Lower leg skin (tissue), 4 donors: ENCODE results near the gene DMAP1. TPM values are rescaled to one million over a fixed set of nuclear protein-coding genes. Genes with fewer than 3 reads are reported as not detected.

ENCODE experiments used
- DNase-seq, 2 donors: peaks; one replicate each; pipeline ENCODE4 v3.0.0-alpha.2; 2019; ENCODE audit warnings: low spot score in 2 of 2
- H3K4me3 ChIP-seq: fragments of 200-600 bp; sonication (generic); 2 replicates; pipeline ENCODE4 v1.5.1; 2017; ENCODE audit warnings: mild to moderate bottlenecking, low read depth; ENCODE audit not compliant: poor library complexity, severe bottlenecking
- CTCF ChIP-seq, 3 donors: fragments of 450-650 bp; IDR thresholded peaks; one replicate each; pipeline ENCODE4 v1.5.1; 2016; ENCODE audit warnings: antibody characterized with exemption in 3 of 3, mild to moderate bottlenecking in 3 of 3, moderate library complexity in 2 of 3
- POLR2A ChIP-seq, 2 donors: fragments of 450-650 bp; IDR thresholded peaks; one replicate each; pipeline ENCODE4 v1.6.1; 2016 to 2017; ENCODE audit warnings: antibody characterized with exemption in 2 of 2, mild to moderate bottlenecking in 1 of 2, moderate library complexity in 1 of 2
- WGBS, 2 donors: methylation state at CpG; one replicate each; pipeline ENCODE4 v1.1.5; 2018; 5-methylcytosine and 5-hydroxymethylcytosine counted together
- intact Hi-C: fragments of 100-400 bp; cut with DNase I; formaldehyde crosslinking; loops from one replicate; pipeline ENCODE4 v1.15.0; 2023; ENCODE audit warnings: low total_unique reads
- total RNA-seq, 4 donors: library from RNA; depleted of rRNA; stranded (reverse); fragments of >200 nt; gene quantifications; one replicate each; pipeline ENCODE4 v1.1.0, GENCODE V29; 2016

Gene DMAP1
- total RNA-seq, 4 donors from 2014 or later: 37.1 to 46.9 (median 39.8) TPM

- 79 to 80% methylated on average over 4 of the region's 4 CpGs for WGBS, 2 donors
- no peak for DNase-seq
- intact Hi-C loops: no loop called here
- TF ChIP-seq CTCF (IDR thresholded peaks at IDR 0.05) (no peak), POLR2A (IDR thresholded peaks at IDR 0.05) (no peak)
- H3K4me3 ChIP-seq: no peak overlapping the region
Measured at GRCh38 chr1:44238660-44239059, 25.4 kb downstream of the DMAP1 start.

GRCh38 chr1:44239331-44239960 is 26.2 kb downstream of the DMAP1 start:
- H3K4me3 ChIP-seq: no peak overlapping the region
- no peak for DNase-seq
- WGBS, 2 donors: 65 to 75% methylated on average over 8 of the region's 8 CpGs
- TF ChIP-seq POLR2A (IDR thresholded peaks at IDR 0.05) (no peak), CTCF (IDR thresholded peaks at IDR 0.05) (no peak)
- intact Hi-C loops: no loop called here

GRCh38 chr1:44239961-44240371 is 26.7 kb downstream of the DMAP1 start:
- 57 to 91% methylated on average over 3 of the region's 3 CpGs for WGBS, 2 donors
- no peak for TF ChIP-seq CTCF (IDR thresholded peaks at IDR 0.05)
- TF ChIP-seq POLR2A (IDR thresholded peaks at IDR 0.05): no peak
- no peak overlapping the region for H3K4me3 ChIP-seq
- intact Hi-C loops: no loop called here
- peak in 1 of 2 donors; percentile 47 for DNase-seq

GRCh38 chr1:44240802-44241671 is 27.8 kb downstream of the DMAP1 start:
- TF ChIP-seq POLR2A (IDR thresholded peaks at IDR 0.05): no peak
- no peak for TF ChIP-seq CTCF (IDR thresholded peaks at IDR 0.05)
- no peak overlapping the region for H3K4me3 ChIP-seq
- DNase-seq: no peak
- intact Hi-C loops: no loop called here
- 85 to 93% methylated on average over 9 of the region's 9 CpGs for WGBS, 2 donors

GRCh38 chr1:44242746-44243145 is 29.5 kb downstream of the DMAP1 start:
- TF ChIP-seq POLR2A (IDR thresholded peaks at IDR 0.05): no peak
- no peak for TF ChIP-seq CTCF (IDR thresholded peaks at IDR 0.05)
- H3K4me3 ChIP-seq: no peak overlapping the region
- DNase-seq: no peak
- intact Hi-C loops: no loop called here
- WGBS, 2 donors: 87 to 88% methylated on average over 16 of the region's 16 CpGs
